ENCODE data around the gene TMEM219.

Gene TMEM219

DNA sequence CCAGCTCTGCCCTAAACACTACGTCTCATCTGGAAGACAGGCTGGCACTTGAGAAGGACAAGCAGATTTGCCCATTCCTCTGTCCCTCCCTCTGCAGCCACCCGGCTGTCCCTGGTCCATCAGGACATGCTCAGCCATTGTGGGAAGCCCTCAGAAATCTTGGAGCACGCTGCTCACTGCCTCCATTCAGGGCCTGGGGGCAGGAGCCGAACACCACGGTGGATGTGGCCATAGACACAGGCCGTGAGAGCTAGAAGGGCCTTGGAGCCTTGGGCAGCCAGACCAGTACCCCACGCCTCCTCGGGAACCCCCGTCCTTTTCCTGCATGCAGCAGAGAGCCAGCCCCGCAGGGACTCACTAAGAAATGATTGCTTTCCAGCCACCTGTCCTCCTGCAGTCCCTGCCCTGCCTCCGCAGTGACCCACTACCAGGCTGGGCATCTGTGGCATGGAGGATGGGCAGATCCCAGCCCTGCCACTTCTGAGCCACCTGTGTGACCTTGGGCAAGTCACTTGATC, 45.6 kb downstream of the TMEM219 start:
- no peaks in the 10 kb centered on the region for H3K4me1 ChIP-seq (ENCODE audit: control insufficient read depth, insufficient read depth, low read length)

DNA sequence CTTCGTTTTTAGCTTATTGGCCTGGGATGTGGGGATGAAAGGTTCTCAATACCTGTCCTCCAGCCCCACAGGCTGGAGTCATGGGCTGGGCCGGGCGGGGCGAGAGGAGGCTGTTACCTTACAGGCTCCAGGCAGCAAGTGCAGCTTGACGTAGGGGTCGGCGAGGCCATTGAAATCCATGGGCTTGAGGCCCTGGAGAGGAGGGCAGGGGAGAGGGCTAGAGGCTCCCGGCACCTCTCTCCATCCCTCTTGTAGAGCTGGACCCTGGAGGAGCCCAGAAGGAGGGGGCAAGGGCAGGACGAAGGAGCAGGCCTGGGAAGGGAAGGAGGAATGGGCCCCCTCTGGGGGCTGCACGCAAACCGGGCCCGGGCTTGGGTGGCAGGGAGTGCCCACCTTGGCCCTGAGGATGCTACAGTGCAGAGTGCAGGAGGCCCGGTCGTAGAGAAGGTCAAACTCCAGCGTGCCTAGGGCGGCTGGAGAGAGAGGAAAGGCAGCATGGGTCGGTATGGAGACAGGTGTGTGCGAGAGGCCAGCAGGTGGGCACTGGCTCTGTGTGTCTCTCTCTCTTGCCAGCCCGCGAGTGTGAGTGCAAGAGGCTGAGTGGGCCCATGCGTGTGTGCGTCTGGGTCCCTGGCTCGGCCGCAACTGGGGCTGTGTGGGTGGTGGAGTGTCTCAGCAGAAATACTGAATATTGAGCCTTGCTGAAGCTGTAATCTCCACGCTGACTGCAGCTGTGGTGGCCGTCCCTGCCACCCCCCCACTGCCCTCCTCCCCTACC, 47.4 kb downstream of the TMEM219 start:
- H3K36me3 ChIP-seq (ENCODE audit: control insufficient read depth in 2 of 2, insufficient read depth in 1 of 2, low read length in 2 of 2): peaks cover 0 to 22% of the 10 kb centered on the region in 2 experiments; a peak in 1 of 3 replicates
- no peaks in the 10 kb centered on the region for H3K4me1 ChIP-seq (ENCODE audit: control insufficient read depth, insufficient read depth, low read length)
- ChIA-PET POLR2A (interaction anchor here (0.6 to 1.5 kb wide), 4 partner anchors 14 to 177 kb away, joined by 3 to 5 read pairs (median 3); partner anchors contain the start of genes HIRIP3 and KCTD13), CTCF (interaction anchor here (1.4 kb wide), 1 partner anchor 23 kb away, joined by 6 read pairs; no protein-coding TSS in a partner anchor)
- peak; percentile 51; the same call in 1 of the 2 replicates for TF ChIP-seq EGR2 (tag by site-specific recombination; IDR thresholded peaks at IDR 0.05; ENCODE audit: low read depth)
- no peak for TF ChIP-seq REPIN1 (tag by site-specific recombination; IDR thresholded peaks at IDR 0.05; ENCODE audit: low read depth)
- no peak for TF ChIP-seq KLF10 (tag by site-specific recombination; IDR thresholded peaks at IDR 0.05)
- no peak overlapping the region for H3K27ac ChIP-seq (ENCODE audit: extremely low read depth, low read depth, low read length)
- no peak overlapping the region for H3K4me3 ChIP-seq (ENCODE audit: low read depth, low read length)
- H3K9me3 ChIP-seq (ENCODE audit: control insufficient read depth, insufficient read depth, low read depth, low read length): no peaks in the 10 kb centered on the region

More for the DNA sequence above, 45.6 kb downstream of the TMEM219 start:
- Histone ChIP-seq H3K4me3 (ENCODE audit: low read depth, low read length) (no peak overlapping the region), H3K27ac (ENCODE audit: extremely low read depth, low read depth, low read length) (no peak overlapping the region), H3K36me3 (ENCODE audit: control insufficient read depth in 2 of 2, insufficient read depth in 1 of 2, low read length in 2 of 2) (peaks cover 0 to 39% of the 10 kb centered on the region in 2 experiments; a peak in 1 of 3 replicates), H3K9me3 (ENCODE audit: control insufficient read depth, insufficient read depth, low read depth, low read length) (no peaks in the 10 kb centered on the region)
- POLR2A ChIA-PET: interaction anchor here (1.0 to 1.5 kb wide), 2 partner anchors 14 to 61 kb away, joined by 3 to 4 read pairs; no protein-coding TSS in a partner anchor
- TF ChIP-seq, protein P1, sequence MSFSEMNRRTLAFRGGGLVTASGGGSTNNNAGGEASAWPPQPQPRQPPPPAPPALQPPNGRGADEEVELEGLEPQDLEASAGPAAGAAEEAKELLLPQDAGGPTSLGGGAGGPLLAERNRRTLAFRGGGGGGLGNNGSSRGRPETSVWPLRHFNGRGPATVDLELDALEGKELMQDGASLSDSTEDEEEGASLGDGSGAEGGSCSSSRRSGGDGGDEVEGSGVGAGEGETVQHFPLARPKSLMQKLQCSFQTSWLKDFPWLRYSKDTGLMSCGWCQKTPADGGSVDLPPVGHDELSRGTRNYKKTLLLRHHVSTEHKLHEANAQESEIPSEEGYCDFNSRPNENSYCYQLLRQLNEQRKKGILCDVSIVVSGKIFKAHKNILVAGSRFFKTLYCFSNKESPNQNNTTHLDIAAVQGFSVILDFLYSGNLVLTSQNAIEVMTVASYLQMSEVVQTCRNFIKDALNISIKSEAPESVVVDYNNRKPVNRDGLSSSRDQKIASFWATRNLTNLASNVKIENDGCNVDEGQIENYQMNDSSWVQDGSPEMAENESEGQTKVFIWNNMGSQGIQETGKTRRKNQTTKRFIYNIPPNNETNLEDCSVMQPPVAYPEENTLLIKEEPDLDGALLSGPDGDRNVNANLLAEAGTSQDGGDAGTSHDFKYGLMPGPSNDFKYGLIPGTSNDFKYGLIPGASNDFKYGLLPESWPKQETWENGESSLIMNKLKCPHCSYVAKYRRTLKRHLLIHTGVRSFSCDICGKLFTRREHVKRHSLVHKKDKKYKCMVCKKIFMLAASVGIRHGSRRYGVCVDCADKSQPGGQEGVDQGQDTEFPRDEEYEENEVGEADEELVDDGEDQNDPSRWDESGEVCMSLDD (tag by site-specific recombination; IDR thresholded peaks at IDR 0.05): no peak
- TF ChIP-seq ZNF341 (tag by site-specific recombination; IDR thresholded peaks at IDR 0.05; ENCODE audit: low read depth): 0 out of 2 replicates have a peak, but pooled peaks have one; percentile 15
- TF ChIP-seq, protein P2, sequence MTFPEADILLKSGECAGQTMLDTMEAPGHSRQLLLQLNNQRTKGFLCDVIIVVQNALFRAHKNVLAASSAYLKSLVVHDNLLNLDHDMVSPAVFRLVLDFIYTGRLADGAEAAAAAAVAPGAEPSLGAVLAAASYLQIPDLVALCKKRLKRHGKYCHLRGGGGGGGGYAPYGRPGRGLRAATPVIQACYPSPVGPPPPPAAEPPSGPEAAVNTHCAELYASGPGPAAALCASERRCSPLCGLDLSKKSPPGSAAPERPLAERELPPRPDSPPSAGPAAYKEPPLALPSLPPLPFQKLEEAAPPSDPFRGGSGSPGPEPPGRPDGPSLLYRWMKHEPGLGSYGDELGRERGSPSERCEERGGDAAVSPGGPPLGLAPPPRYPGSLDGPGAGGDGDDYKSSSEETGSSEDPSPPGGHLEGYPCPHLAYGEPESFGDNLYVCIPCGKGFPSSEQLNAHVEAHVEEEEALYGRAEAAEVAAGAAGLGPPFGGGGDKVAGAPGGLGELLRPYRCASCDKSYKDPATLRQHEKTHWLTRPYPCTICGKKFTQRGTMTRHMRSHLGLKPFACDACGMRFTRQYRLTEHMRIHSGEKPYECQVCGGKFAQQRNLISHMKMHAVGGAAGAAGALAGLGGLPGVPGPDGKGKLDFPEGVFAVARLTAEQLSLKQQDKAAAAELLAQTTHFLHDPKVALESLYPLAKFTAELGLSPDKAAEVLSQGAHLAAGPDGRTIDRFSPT (tag by site-specific recombination; IDR thresholded peaks at IDR 0.05): peak; percentile 29; the same call in 1 of the 2 replicates
- CTCF ChIA-PET: interaction anchor here (1.1 to 2.1 kb wide), 4 partner anchors 11 to 48 kb away, joined by 3 to 12 read pairs (median 3); partner anchors contain the start of gene INO80E

DNA sequence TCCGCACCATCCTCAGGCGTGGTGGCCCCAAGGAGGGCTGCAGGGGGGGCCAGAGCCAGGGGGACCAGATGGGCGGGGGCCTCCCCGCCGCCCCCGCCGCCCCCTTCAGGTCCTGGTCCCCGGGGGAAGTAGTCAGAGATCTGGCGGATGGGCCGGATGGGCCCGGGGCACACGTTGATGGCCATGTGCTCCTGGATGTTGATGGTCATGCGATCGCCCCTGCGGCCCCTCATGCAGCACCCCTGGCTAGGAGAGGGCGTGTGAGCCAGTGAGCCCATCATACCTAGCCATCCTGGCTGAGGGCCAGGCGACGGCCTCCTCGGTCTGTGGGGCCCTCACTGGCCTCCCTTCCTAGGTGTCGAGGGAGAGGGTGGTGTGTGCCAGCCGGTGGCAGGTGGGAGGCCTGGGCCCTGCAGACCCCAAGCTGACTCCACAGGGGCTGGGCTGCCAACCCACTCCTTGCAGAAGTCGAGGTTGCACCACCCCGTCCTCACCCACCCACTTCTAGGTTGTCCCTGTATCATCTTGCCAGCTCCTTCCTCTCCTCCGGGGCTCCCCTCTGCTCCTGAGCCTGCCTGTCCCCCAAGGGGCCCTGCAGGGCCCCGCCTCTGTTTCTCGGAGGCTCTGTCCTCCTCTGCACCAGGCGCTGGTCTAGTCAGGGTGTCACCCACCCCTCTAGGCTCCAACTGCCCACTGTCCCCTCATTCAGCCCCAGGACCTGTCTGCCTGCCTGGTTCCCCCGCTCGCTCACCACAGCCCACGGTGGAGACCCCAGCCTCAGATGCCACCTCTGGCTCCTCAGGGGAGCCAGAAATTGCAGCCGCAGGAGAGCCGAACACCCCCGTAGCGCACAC, 48.3 kb downstream of the TMEM219 start:
- peak overlapping the region; percentile 50 for H3K4me3 ChIP-seq (ENCODE audit: low read depth, low read length)
- no peak overlapping the region; the same call in 1 of the 2 replicates for H3K27ac ChIP-seq (ENCODE audit: extremely low read depth, low read depth, low read length)
- H3K4me1 ChIP-seq (ENCODE audit: control insufficient read depth, insufficient read depth, low read length): no peaks in the 10 kb centered on the region
- no peaks in the 10 kb centered on the region for H3K9me3 ChIP-seq (ENCODE audit: control insufficient read depth, insufficient read depth, low read depth, low read length)
- H3K36me3 ChIP-seq (ENCODE audit: control insufficient read depth in 2 of 2, insufficient read depth in 1 of 2, low read length in 2 of 2): peaks cover 0 to 15% of the 10 kb centered on the region in 2 experiments; a peak in 1 of 3 replicates
- ChIA-PET CTCF (interaction anchor here (1.4 kb wide), 1 partner anchor 22 kb away, joined by 6 read pairs; no protein-coding TSS in a partner anchor), POLR2A (interaction anchor here (0.7 kb wide), 1 partner anchor 15 kb away, joined by 4 read pairs; the partner anchor contains the start of genes HIRIP3 and INO80E)
- TF ChIP-seq ZFHX2 (tag by site-specific recombination; conservative IDR thresholded peaks at IDR 0.05) (peak; percentile 67), SCRT1 (tag by site-specific recombination; IDR thresholded peaks at IDR 0.05; ENCODE audit: borderline replicate concordance) (no peak), ZNF555 (tag by site-specific recombination; conservative IDR thresholded peaks at IDR 0.05) (no peak), EGR2 (tag by site-specific recombination; IDR thresholded peaks at IDR 0.05; ENCODE audit: low read depth) (0 out of 2 replicates have a peak, but pooled peaks have one; percentile 11), RBAK (tag by site-specific recombination; IDR thresholded peaks at IDR 0.05) (no peak), ZNF596 (tag by site-specific recombination; IDR thresholded peaks at IDR 0.05) (no peak), ZBTB7A (tag by site-specific recombination; IDR thresholded peaks at IDR 0.05; ENCODE audit: low read depth) (0 out of 2 replicates have a peak, but pooled peaks have one; percentile 22), ZNF335 (tag by site-specific recombination; conservative IDR thresholded peaks at IDR 0.05) (no peak), ZNF274 (IDR thresholded peaks at IDR 0.05; ENCODE audit: low read length) (no peak), ZNF274 (tag by site-specific recombination; IDR thresholded peaks at IDR 0.05; ENCODE audit: borderline replicate concordance) (no peak), ZIC2 (tag by site-specific recombination; IDR thresholded peaks at IDR 0.05) (peak; percentile 45; the same call in 1 of the 2 replicates)
- TF ChIP-seq, protein P3, sequence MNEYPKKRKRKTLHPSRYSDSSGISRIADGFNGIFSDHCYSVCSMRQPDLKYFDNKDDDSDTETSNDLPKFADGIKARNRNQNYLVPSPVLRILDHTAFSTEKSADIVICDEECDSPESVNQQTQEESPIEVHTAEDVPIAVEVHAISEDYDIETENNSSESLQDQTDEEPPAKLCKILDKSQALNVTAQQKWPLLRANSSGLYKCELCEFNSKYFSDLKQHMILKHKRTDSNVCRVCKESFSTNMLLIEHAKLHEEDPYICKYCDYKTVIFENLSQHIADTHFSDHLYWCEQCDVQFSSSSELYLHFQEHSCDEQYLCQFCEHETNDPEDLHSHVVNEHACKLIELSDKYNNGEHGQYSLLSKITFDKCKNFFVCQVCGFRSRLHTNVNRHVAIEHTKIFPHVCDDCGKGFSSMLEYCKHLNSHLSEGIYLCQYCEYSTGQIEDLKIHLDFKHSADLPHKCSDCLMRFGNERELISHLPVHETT (tag by site-specific recombination; IDR thresholded peaks at IDR 0.05): no peak
- TF ChIP-seq, protein P4, sequence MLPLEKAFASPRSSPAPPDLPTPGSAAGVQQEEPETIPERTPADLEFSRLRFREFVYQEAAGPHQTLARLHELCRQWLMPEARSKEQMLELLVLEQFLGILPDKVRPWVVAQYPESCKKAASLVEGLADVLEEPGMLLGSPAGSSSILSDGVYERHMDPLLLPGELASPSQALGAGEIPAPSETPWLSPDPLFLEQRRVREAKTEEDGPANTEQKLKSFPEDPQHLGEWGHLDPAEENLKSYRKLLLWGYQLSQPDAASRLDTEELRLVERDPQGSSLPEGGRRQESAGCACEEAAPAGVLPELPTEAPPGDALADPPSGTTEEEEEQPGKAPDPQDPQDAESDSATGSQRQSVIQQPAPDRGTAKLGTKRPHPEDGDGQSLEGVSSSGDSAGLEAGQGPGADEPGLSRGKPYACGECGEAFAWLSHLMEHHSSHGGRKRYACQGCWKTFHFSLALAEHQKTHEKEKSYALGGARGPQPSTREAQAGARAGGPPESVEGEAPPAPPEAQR (tag by site-specific recombination; IDR thresholded peaks at IDR 0.05): no peak

Measured in HEK293 (cell line).